Choroid plexus epithelial cell (primary cell): ENCODE measurements around the gene ABCC12.

Experiments
- DNase-seq: peaks from one replicate; pipeline ENCODE4 v3.0.0-alpha.2; 2010; ENCODE audit warnings: low read depth
- H3K4me3 ChIP-seq: 2 replicates; pipeline ENCODE4 v1.5.1; 2011; ENCODE audit warnings: low read depth, mild to moderate bottlenecking, control low read depth, low read length, moderate library complexity
- CTCF ChIP-seq: conservative IDR thresholded peaks from 2 replicates; pipeline ENCODE4 v1.5.1; 2011; ENCODE audit warnings: low read depth, mild to moderate bottlenecking, control low read depth, inconsistent platforms, low read length, moderate library complexity

ABCC12 gene

GRCh38 chr16:48125888-48126287 is 29.9 kb downstream of the ABCC12 start:
- no peak for DNase-seq
- H3K4me3 ChIP-seq, result no peak overlapping the region
- TF ChIP-seq CTCF, result no peak

- no peak for DNase-seq
- H3K4me3 ChIP-seq, result no peak overlapping the region
- no peak for TF ChIP-seq CTCF
Measured at GRCh38 chr16:48124266-48124665, 31.5 kb downstream of the ABCC12 start.

GRCh38 chr16:48123104-48123788 is 32.5 kb downstream of the ABCC12 start:
- DNase-seq, result peak; percentile 97
- H3K4me3 ChIP-seq, result no peak overlapping the region
- no peak for TF ChIP-seq CTCF

- no peak overlapping the region for H3K4me3 ChIP-seq
- no peak for DNase-seq
- no peak for TF ChIP-seq CTCF
Measured at GRCh38 chr16:48121276-48121675, 34.5 kb downstream of the ABCC12 start.

DNA sequence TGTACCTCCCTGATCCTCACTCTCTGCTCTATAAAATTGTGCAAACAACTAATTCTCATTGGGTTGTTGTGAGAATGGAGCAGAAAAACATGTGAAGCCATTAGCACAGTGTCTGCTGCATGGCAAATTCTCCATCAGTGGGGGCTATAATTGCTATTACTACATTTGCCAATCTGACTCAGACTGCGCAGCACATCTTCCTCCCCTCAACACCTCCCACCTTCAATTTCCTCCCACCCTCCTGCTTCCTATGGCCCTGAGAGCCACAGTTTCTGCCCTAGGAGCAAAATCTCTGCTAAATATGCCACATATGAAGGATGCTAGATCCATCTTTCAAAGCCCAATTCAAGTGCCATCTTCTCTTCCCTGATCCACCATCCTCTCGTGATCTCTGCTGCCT is 37.0 kb downstream of the ABCC12 start:
- H3K4me3 ChIP-seq, result no peak overlapping the region
- no peak for DNase-seq
- TF ChIP-seq CTCF, result no peak

DNA sequence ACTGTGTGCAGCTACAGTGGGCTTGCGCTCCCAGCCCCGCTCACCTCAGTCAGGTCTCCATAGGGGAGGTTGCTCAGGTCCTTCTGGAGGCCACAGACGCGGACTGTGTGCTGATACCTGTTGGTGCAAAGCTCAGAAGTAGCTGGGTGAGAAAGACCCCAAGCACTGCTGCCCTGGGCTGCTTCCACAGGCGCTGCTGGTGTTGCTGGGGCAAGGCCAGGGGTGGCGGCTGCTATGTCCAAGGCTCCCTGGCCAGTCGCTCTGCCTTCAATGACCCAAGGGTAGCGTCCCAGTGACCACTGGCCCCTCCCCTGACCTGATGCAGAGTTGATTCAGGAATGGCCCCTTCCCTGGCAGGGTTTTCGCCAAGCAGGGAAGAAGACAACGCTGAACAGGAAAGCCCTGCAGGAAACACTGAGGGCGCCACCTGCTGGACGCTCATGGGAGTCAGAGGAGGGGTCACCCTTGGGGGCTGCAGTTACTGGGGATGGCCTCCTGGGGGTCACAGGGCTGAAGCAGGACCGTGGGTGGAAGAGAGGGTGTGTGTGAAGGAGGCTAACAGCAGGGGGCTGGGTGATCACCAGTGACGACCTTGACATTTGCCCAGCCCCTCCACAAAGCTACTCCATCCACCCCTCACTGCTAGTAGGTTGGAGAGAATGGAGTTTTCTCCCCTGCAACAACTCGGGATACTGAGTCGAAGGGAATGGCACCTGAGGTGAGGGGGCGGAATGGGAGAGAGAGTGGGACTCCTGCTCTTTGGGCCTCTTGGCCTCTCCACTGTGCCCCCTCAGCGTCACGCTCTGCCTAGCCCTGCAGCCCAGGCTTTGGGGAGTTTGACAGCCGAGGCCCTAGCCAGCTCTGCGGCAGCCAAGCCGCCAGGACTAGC is 38.3 kb downstream of the ABCC12 start:
- no peak overlapping the region for H3K4me3 ChIP-seq
- TF ChIP-seq CTCF, result peak; percentile 91
- DNase-seq, result peak; percentile 65

GRCh38 chr16:48115299-48115698 is 40.5 kb downstream of the ABCC12 start:
- no peak overlapping the region for H3K4me3 ChIP-seq
- no peak for DNase-seq
- TF ChIP-seq CTCF, result no peak
